Stimulated activated naive CD8-positive, alpha-beta T cell treated with anti-CD3 and anti-CD28 coated beads, Interleukin-15, amount 100 ng/mL, for 72 hours (primary cell): Measurements from ENCODE around the gene DIPK2B.

Experiments used
- ATAC-seq: fragments of 150-1000 bp; cut with Tn5 transposase; 2 replicates; pipeline ENCODE4 v1.10.0; 2021; ENCODE audit warnings: mild to moderate bottlenecking, moderate library complexity
- DNase-seq, 2 donors: peaks; one replicate each; pipeline ENCODE4 v3.0.0; 2021 to 2022
- H3K27ac Mint-ChIP-seq, 2 donors: one replicate each; pipeline ENCODE4 v1.8.0; 2022; ENCODE audit warnings: mild to moderate bottlenecking in 2 of 2, mixed read lengths in 2 of 2, moderate library complexity in 2 of 2
- H3K27me3 Mint-ChIP-seq: one replicate; pipeline ENCODE4 v1.8.0; 2022; ENCODE audit warnings: mixed read lengths
- H3K4me1 Mint-ChIP-seq: one replicate; pipeline ENCODE4 v1.8.0; 2022; ENCODE audit warnings: mild to moderate bottlenecking, mixed read lengths
- H3K4me3 Mint-ChIP-seq, 2 donors: one replicate each; pipeline ENCODE4 v1.8.0; 2022; ENCODE audit warnings: mild to moderate bottlenecking in 2 of 2, mixed read lengths in 2 of 2, moderate library complexity in 1 of 2
- H3K9me3 Mint-ChIP-seq, 2 donors: one replicate each; pipeline ENCODE4 v1.8.0; 2022; ENCODE audit warnings: mixed read lengths in 2 of 2

Gene DIPK2B

DNA sequence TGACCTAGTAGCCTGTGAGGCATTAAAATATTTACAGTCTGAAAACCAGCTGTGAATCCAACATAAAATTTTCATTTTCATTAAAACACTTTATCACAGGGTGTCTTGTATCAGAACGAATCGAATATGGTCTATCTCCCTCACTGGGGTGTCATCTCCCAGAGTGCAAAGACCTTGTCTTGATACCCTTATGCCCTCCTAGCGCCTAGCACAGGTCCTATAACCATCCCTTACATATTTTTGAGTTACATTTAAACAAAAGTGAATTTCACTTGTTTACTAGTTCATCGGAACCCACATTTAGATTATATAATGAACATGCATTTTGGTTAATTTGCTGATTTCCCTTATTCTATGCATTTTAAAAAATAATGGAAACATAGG, 14.0 kb downstream of the DIPK2B start:
- H3K4me1 Mint-ChIP-seq, result peaks cover 17% of the 10 kb centered on the region
- peak overlapping the region; percentile 86 to 93 for H3K4me3 Mint-ChIP-seq
- H3K27me3 Mint-ChIP-seq, result no peaks in the 10 kb centered on the region
- no peak for DNase-seq
- ATAC-seq, result no peak
- H3K9me3 Mint-ChIP-seq, result no peaks in the 10 kb centered on the region
- no peak overlapping the region for H3K27ac Mint-ChIP-seq

GRCh38 chrX:45184211-45184610, 16.5 kb downstream of the DIPK2B start:
- peaks cover 8% of the 10 kb centered on the region for H3K4me1 Mint-ChIP-seq
- H3K9me3 Mint-ChIP-seq, result no peaks in the 10 kb centered on the region
- no peak for ATAC-seq
- no peaks in the 10 kb centered on the region for H3K27me3 Mint-ChIP-seq
- no peak overlapping the region for H3K4me3 Mint-ChIP-seq
- no peak overlapping the region for H3K27ac Mint-ChIP-seq
- no peak for DNase-seq

DNA sequence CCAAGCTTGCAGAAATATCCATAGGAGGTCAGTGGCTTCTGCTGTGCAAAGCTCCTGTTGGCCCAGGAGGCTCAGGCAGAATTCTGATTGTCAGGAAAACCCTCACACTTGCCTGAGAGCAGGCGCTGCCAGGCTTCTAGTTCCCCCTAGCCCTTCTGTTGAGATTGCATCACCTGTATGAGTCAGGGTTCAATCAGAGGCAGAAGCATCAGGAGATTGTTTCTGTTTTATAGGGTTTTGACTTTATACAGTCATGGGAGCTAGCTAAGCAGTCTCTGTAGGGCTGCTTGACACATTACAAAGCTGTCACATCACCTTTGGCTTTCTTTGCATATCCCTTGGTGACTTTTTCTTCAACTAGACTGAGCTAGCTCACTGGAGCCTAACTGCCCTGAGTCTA, 27.8 kb downstream of the DIPK2B start:
- Mint-ChIP-seq H3K27me3 (no peaks in the 10 kb centered on the region), H3K4me3 (no peak overlapping the region), H3K9me3 (no peaks in the 10 kb centered on the region), H3K4me1 (peaks cover 6% of the 10 kb centered on the region), H3K27ac (peak overlapping the region in 1 of 2 donors; percentile 65)
- no peak for DNase-seq
- peak; percentile 61 for ATAC-seq

DNA sequence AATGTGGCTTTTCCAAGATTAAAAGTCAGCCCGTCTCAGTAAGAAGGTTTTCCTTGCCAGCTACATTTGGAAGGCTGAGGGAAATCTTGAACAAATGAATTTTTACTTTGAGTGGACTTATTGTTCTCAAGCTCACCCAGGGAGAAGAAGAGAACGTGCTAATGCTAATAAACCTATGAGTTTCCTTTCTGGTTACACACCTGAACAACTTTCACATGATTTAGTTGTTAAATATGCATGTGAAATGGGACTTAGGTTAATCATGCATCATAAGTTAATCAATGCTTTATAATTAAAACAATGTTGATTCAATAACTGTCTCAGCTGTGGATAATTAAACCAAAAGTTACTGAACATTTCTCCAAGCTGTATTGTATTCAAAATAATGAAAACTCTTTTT, 33.9 kb downstream of the DIPK2B start:
- H3K27me3 Mint-ChIP-seq, result no peaks in the 10 kb centered on the region
- H3K4me3 Mint-ChIP-seq, result no peak overlapping the region
- H3K27ac Mint-ChIP-seq, result no peak overlapping the region
- DNase-seq (no peak), ATAC-seq (no peak)
- H3K4me1 Mint-ChIP-seq, result no peaks in the 10 kb centered on the region
- H3K9me3 Mint-ChIP-seq, result peaks cover 0 to under 1% of the 10 kb centered on the region in 2 donors

DNA sequence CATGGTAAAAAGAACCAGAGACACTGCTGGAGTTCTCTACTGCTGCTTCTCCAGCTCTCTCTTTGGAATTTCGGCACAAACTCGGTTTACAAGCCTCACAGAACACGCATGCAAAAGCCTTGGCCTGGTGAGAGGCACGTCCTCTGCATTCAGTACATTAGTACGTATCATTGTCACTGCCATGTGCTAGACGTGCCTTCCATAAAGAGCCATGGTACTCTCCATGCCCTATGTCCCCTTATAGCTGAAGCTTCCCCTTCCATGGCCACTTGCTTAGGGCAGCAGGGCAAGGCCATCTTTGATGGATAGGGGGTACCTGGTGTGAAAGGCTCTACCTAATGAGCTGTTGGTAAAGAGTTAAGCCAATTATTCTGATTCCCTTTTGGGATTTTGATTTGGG, 35.0 kb downstream of the DIPK2B start:
- no peaks in the 10 kb centered on the region for H3K27me3 Mint-ChIP-seq
- no peak overlapping the region for H3K4me3 Mint-ChIP-seq
- DNase-seq (no peak), ATAC-seq (no peak)
- no peak overlapping the region for H3K27ac Mint-ChIP-seq
- peaks cover 0 to 8% of the 10 kb centered on the region in 2 donors for H3K9me3 Mint-ChIP-seq
- H3K4me1 Mint-ChIP-seq, result no peaks in the 10 kb centered on the region

- no peak overlapping the region for H3K4me3 Mint-ChIP-seq
- no peaks in the 10 kb centered on the region for H3K4me1 Mint-ChIP-seq
- ATAC-seq (no peak), DNase-seq (no peak)
- H3K27ac Mint-ChIP-seq, result no peak overlapping the region
- H3K27me3 Mint-ChIP-seq, result no peaks in the 10 kb centered on the region
- peaks cover 5 to 14% of the 10 kb centered on the region in 2 donors for H3K9me3 Mint-ChIP-seq
Measured at GRCh38 chrX:45164995-45165394, 35.7 kb downstream of the DIPK2B start.

DNA sequence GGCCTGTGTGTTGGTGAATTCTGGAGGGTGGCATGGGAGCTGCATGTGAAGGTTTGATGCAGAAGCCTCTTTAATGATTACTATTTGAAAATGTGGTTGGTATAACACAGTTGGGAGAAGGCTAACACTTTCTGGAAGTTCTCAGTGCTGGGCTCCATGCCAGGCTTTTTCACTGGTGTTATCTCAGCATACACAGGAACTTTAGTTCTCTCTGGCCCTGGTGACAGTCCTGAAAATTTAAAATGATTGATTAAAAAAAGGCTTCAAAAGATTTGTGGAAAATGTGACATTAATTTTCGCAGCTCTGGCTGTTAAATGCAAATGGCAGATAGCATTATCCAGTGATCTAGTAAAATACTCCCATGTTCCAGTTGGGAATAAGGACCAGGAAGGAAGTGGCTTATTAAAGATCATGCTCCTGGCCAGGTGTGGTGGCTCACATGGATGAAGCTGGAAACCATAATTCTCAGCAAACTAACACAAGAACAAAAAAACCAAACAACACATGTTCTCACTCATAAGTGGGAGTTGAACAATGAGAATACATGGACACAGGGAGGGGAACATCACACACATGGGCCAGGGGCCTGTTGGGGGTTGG, 36.6 kb downstream of the DIPK2B start:
- no peaks in the 10 kb centered on the region for H3K27me3 Mint-ChIP-seq
- DNase-seq, result no peak
- H3K4me3 Mint-ChIP-seq, result no peak overlapping the region
- no peak for ATAC-seq
- no peak overlapping the region for H3K27ac Mint-ChIP-seq
- H3K9me3 Mint-ChIP-seq, result peaks cover 5 to 14% of the 10 kb centered on the region in 2 donors
- H3K4me1 Mint-ChIP-seq, result no peaks in the 10 kb centered on the region

DNA sequence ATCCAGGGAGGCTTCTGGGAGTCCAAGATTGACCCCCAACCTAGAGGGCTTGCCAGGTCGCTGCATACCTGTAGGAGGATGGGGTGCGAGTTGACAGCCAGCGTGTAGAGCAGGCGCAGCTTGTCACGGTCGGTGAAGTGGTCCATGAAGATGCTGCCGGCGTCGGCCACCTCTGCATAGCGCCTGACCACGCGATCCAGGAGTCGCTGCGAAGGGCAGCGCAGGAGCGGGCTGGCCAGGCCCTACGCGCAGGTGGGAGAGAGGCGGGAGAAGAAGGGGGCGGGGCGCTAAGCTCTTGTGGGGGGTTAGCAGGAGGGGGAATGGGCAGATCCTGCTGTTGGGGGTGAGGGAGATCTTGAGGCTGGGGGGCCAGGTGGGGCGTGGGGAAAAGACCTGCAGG, 43.0 kb downstream of the DIPK2B start:
- DNase-seq (no peak), ATAC-seq (no peak)
- H3K27me3 Mint-ChIP-seq, result no peaks in the 10 kb centered on the region
- H3K27ac Mint-ChIP-seq, result no peak overlapping the region
- H3K9me3 Mint-ChIP-seq, result peaks cover 5 to 14% of the 10 kb centered on the region in 2 donors
- H3K4me1 Mint-ChIP-seq, result no peaks in the 10 kb centered on the region
- no peak overlapping the region for H3K4me3 Mint-ChIP-seq

- no peak for ATAC-seq
- H3K9me3 Mint-ChIP-seq, result no peaks in the 10 kb centered on the region
- H3K27ac Mint-ChIP-seq, result no peak overlapping the region
Measured at GRCh38 chrX:45154462-45154861, 46.2 kb downstream of the DIPK2B start.

DNA sequence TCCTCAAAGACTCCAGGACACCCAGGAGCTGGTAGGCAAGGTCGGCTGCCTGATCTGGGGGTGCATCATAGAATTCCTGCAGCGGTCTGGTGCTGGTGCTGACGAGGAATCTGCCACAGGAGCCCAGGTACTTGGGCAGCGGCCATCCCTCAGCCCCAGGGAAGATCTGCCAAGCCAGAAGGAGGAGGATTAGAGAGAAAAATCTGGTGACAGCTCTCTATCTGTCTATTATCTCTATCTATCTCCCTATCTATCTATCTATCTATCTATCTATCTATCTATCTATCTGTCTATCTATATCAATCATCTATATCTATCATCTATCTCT, 46.7 kb downstream of the DIPK2B start:
- Mint-ChIP-seq H3K27me3 (no peaks in the 10 kb centered on the region), H3K4me3 (no peak overlapping the region), H3K27ac (no peak overlapping the region), H3K4me1 (no peaks in the 10 kb centered on the region), H3K9me3 (no peaks in the 10 kb centered on the region)
- DNase-seq, result no peak
- no peak for ATAC-seq

More at GRCh38 chrX:45154462-45154861, 46.2 kb downstream of the DIPK2B start:
- no peak for DNase-seq
- no peaks in the 10 kb centered on the region for H3K27me3 Mint-ChIP-seq
- H3K4me3 Mint-ChIP-seq, result no peak overlapping the region
- H3K4me1 Mint-ChIP-seq, result no peaks in the 10 kb centered on the region
